ENCODE measurements around the gene SLBP.
A peak's percentile ranks its signal among the peaks of the same experiment; 100 is the strongest.

The SLBP gene

DNA sequence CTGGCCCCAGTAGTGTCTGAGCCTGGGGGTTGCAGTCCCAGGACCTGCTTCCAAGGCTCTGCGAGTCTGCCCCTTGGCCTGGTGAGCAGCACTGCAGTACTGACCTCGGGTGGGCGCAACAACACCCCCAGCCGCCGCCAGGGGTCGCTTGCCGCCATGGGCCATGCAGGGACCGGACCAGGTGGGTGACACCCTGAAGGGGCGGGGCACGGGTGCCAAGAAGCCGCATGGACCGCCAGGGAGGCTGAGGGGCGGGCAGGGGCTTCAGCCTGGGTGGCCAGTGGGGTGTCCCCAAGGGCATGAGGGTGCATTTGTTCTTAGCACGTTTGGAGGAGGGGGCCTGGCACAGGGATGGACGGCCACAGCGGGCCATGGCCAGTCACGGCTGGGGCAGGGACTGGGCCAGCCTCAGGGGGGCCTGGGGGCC, 34.2 kb upstream of the SLBP start:
- no peak overlapping the region for H3K4me2 ChIP-seq (ENCODE audit: low read length)
- H3K27me3 ChIP-seq (ENCODE audit: control insufficient read depth, insufficient read depth, low read length): no peaks in the 10 kb centered on the region
- H3K9ac ChIP-seq: no peak overlapping the region
- H3K4me3 ChIP-seq (ENCODE audit: low read depth, low read length): no peak overlapping the region
- H3K36me3 ChIP-seq (ENCODE audit: control insufficient read depth, insufficient read depth, low read length): no peaks in the 10 kb centered on the region
- no peaks in the 10 kb centered on the region for H3K4me1 ChIP-seq
- H3K9me3 ChIP-seq (ENCODE audit: control insufficient read depth, low read length): no peaks in the 10 kb centered on the region
- no peak overlapping the region for H2AFZ ChIP-seq
- no peak overlapping the region for H3K27ac ChIP-seq
- no peaks in the 10 kb centered on the region for H3K79me2 ChIP-seq
- TF ChIP-seq, protein P1, sequence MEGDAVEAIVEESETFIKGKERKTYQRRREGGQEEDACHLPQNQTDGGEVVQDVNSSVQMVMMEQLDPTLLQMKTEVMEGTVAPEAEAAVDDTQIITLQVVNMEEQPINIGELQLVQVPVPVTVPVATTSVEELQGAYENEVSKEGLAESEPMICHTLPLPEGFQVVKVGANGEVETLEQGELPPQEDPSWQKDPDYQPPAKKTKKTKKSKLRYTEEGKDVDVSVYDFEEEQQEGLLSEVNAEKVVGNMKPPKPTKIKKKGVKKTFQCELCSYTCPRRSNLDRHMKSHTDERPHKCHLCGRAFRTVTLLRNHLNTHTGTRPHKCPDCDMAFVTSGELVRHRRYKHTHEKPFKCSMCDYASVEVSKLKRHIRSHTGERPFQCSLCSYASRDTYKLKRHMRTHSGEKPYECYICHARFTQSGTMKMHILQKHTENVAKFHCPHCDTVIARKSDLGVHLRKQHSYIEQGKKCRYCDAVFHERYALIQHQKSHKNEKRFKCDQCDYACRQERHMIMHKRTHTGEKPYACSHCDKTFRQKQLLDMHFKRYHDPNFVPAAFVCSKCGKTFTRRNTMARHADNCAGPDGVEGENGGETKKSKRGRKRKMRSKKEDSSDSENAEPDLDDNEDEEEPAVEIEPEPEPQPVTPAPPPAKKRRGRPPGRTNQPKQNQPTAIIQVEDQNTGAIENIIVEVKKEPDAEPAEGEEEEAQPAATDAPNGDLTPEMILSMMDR (IDR thresholded peaks at IDR 0.05): peak; percentile 51

GRCh38 chr4:1745697-1746096, 33.6 kb upstream of the SLBP start:
- no peak overlapping the region for H3K27ac ChIP-seq

GRCh38 chr4:1745165-1745564, 33.0 kb upstream of the SLBP start:
- H3K9ac ChIP-seq: no peak overlapping the region
- no peaks in the 10 kb centered on the region for H3K36me3 ChIP-seq (ENCODE audit: control insufficient read depth, insufficient read depth, low read length)
- no peak overlapping the region for H3K27ac ChIP-seq
- TF ChIP-seq, protein P1 (IDR thresholded peaks at IDR 0.05): no peak
- H3K4me2 ChIP-seq (ENCODE audit: low read length): no peak overlapping the region
- H3K79me2 ChIP-seq: no peaks in the 10 kb centered on the region
- H2AFZ ChIP-seq: no peak overlapping the region
- no peak overlapping the region for H3K4me3 ChIP-seq (ENCODE audit: low read depth, low read length)
- no peaks in the 10 kb centered on the region for H3K27me3 ChIP-seq (ENCODE audit: control insufficient read depth, insufficient read depth, low read length)
- no peaks in the 10 kb centered on the region for H3K9me3 ChIP-seq (ENCODE audit: control insufficient read depth, low read length)
- no peaks in the 10 kb centered on the region for H3K4me1 ChIP-seq

More at GRCh38 chr4:1745697-1746096, 33.6 kb upstream of the SLBP start:
- Histone ChIP-seq H2AFZ (no peak overlapping the region), H3K9me3 (ENCODE audit: control insufficient read depth, low read length) (no peaks in the 10 kb centered on the region), H3K36me3 (ENCODE audit: control insufficient read depth, insufficient read depth, low read length) (no peaks in the 10 kb centered on the region), H3K4me2 (ENCODE audit: low read length) (no peak overlapping the region), H3K79me2 (no peaks in the 10 kb centered on the region), H3K4me3 (ENCODE audit: low read depth, low read length) (no peak overlapping the region), H3K4me1 (no peaks in the 10 kb centered on the region), H3K9ac (no peak overlapping the region), H3K27me3 (ENCODE audit: control insufficient read depth, insufficient read depth, low read length) (no peaks in the 10 kb centered on the region)
- TF ChIP-seq, protein P1 (IDR thresholded peaks at IDR 0.05): no peak

GRCh38 chr4:1744552-1744951, 32.4 kb upstream of the SLBP start:
- Histone ChIP-seq H3K27ac (no peak overlapping the region), H3K4me1 (no peaks in the 10 kb centered on the region), H2AFZ (no peak overlapping the region), H3K4me2 (ENCODE audit: low read length) (no peak overlapping the region), H3K9me3 (ENCODE audit: control insufficient read depth, low read length) (no peaks in the 10 kb centered on the region), H3K9ac (no peak overlapping the region), H3K4me3 (ENCODE audit: low read depth, low read length) (no peak overlapping the region), H3K79me2 (no peaks in the 10 kb centered on the region), H3K36me3 (ENCODE audit: control insufficient read depth, insufficient read depth, low read length) (no peaks in the 10 kb centered on the region), H3K27me3 (ENCODE audit: control insufficient read depth, insufficient read depth, low read length) (no peaks in the 10 kb centered on the region)
- TF ChIP-seq, protein P1 (IDR thresholded peaks at IDR 0.05): no peak

GRCh38 chr4:1743975-1744374, 31.9 kb upstream of the SLBP start:
- no peak overlapping the region for H3K27ac ChIP-seq
- no peaks in the 10 kb centered on the region for H3K27me3 ChIP-seq (ENCODE audit: control insufficient read depth, insufficient read depth, low read length)
- TF ChIP-seq, protein P1 (IDR thresholded peaks at IDR 0.05): no peak
- H3K9ac ChIP-seq: no peak overlapping the region
- no peaks in the 10 kb centered on the region for H3K4me1 ChIP-seq
- H3K36me3 ChIP-seq (ENCODE audit: control insufficient read depth, insufficient read depth, low read length): no peaks in the 10 kb centered on the region
- H3K79me2 ChIP-seq: no peaks in the 10 kb centered on the region
- H3K9me3 ChIP-seq (ENCODE audit: control insufficient read depth, low read length): no peaks in the 10 kb centered on the region
- H3K4me2 ChIP-seq (ENCODE audit: low read length): no peak overlapping the region
- no peak overlapping the region for H3K4me3 ChIP-seq (ENCODE audit: low read depth, low read length)
- H2AFZ ChIP-seq: no peak overlapping the region
